NOMO-1 treated with dmso at 0.1 percent for 144 hours (cell line): ENCODE results near the gene IFNA6.

Source experiments
- DNase-seq: peaks from one replicate; lab custom pipeline; 2025; ENCODE audit not compliant: unreplicated experiment; lab: John Stamatoyannopoulos, UW

IFNA6 gene

GRCh38 chr9:21331676-21332402, 18.8 kb downstream of the IFNA6 start:
- no peak for DNase-seq

GRCh38 chr9:21326526-21327139, 24.1 kb downstream of the IFNA6 start:
- no peak for DNase-seq

- DNase-seq, result no peak
Measured at GRCh38 chr9:21324047-21324446, 26.6 kb downstream of the IFNA6 start.

GRCh38 chr9:21322911-21323461, 27.7 kb downstream of the IFNA6 start:
- DNase-seq, result no peak

GRCh38 chr9:21320465-21320864, 30.2 kb downstream of the IFNA6 start:
- DNase-seq, result no peak

GRCh38 chr9:21317956-21318923, 32.4 kb downstream of the IFNA6 start:
- DNase-seq, result no peak

GRCh38 chr9:21316860-21317259, 33.8 kb downstream of the IFNA6 start:
- no peak for DNase-seq

- no peak for DNase-seq
Measured at GRCh38 chr9:21316032-21316842, 34.5 kb downstream of the IFNA6 start.

- DNase-seq, result no peak
Measured at GRCh38 chr9:21314152-21314551, 36.5 kb downstream of the IFNA6 start.

GRCh38 chr9:21311889-21312288, 38.8 kb downstream of the IFNA6 start:
- no peak for DNase-seq

- no peak for DNase-seq
Measured at GRCh38 chr9:21305213-21305612, 45.5 kb downstream of the IFNA6 start, which contains the start of gene IFNA5. IFNA5 (minus strand) TSS chr9:21305313; CDS start chr9:21305256, 57 bp downstream.
